HCT116 (cell line): Measurements from ENCODE around the gene YIPF4. TPM values are rescaled to one million over a fixed set of nuclear protein-coding genes. Genes with fewer than 3 reads are reported as not detected.

Source experiments
- ATAC-seq: fragments of 200-7000 bp; cut with Tn5 transposase; 2 replicates; pipeline ENCODE4 v1.9.1; 2020; ENCODE audit warnings: mild to moderate bottlenecking, moderate library complexity
- BruUV-seq: library from RNA; stranded (reverse); fragments of 400-500 nt; replicated peaks from 2 replicates; lab custom pipeline; 2021; lab: Mats Ljungman, UMichigan
- CTCF ChIA-PET: fragments of 300-600 bp; sonication (Branson Sonifier 250); formaldehyde crosslinking; loops from one replicate; lab custom pipeline; 2021; ENCODE audit warnings: antibody characterized with exemption; lab: Charles Lee
- POLR2A ChIA-PET: fragments of 300-600, 350-600 bp; sonication (Branson Sonifier 250); formaldehyde crosslinking; loops from one replicate; lab custom pipeline; 2021; ENCODE audit warnings: antibody characterized with exemption; lab: Charles Lee
- RAD21 ChIA-PET, 2 experiments: fragments of 300-600 bp; sonication (Branson Sonifier 250); formaldehyde crosslinking; loops; one replicate each; lab custom pipeline; 2023; ENCODE audit warnings: low total read pairs in 2 of 2; ENCODE audit not compliant: uncharacterized antibody in 2 of 2, unreplicated experiment in 2 of 2, low non-redundant PET in 1 of 2; lab: Charles Lee
- DNase-seq: peaks from one replicate; pipeline ENCODE4 v3.0.0-alpha.2; 2010; ENCODE audit warnings: low read depth, low spot score
- H2AFZ ChIP-seq: fragments of 200-600 bp; shearing (Covaris generic), sonication (generic); 2 replicates; pipeline ENCODE4 v1.6.1; 2017; ENCODE audit warnings: low read depth, mixed run types, mixed read lengths, antibody characterized with exemption, low read length; ENCODE audit not compliant: poor library complexity, severe bottlenecking
- H3K27ac ChIP-seq: 2 replicates; pipeline ENCODE4 v1.5.1; 2012; ENCODE audit warnings: low read depth, low read length
- H3K27me3 ChIP-seq: fragments of 200-600 bp; sonication (generic); 2 replicates; pipeline ENCODE4 v1.6.1; 2016; ENCODE audit warnings: mixed run types, low read length, mixed read lengths; ENCODE audit not compliant: insufficient read depth
- H3K36me3 ChIP-seq, 2 experiments: fragments of 200-500 bp in 1 of 2; fragments of 200-600 bp in 1 of 2; sonication (Bioruptor generic) in 1 of 2; sonication (generic) in 1 of 2; 2 replicates each; pipeline versions ENCODE4 v1.5.1 to v1.6.1; 2014 to 2016; ENCODE audit warnings: low read length in 2 of 2, inconsistent platforms in 1 of 2, mixed read lengths in 1 of 2, mixed run types in 1 of 2; ENCODE audit not compliant: insufficient read depth in 2 of 2, control insufficient read depth in 1 of 2
- H3K4me1 ChIP-seq, 2 experiments: fragments of 200-600 bp in 1 of 2; sonication (generic) in 1 of 2; 2 replicates each; pipeline versions ENCODE4 v1.5.1 to v1.6.1; 2012 to 2017; ENCODE audit warnings: low read length in 2 of 2, inconsistent platforms in 1 of 2, mild to moderate bottlenecking in 1 of 2, mixed read lengths in 1 of 2, mixed run types in 1 of 2, moderate library complexity in 1 of 2; ENCODE audit not compliant: insufficient read depth in 2 of 2, control insufficient read depth in 1 of 2
- H3K4me2 ChIP-seq: fragments of 200-600 bp; sonication (generic); 2 replicates; pipeline ENCODE4 v1.6.1; 2017; ENCODE audit warnings: mixed run types, low read length, mixed read lengths
- H3K4me3 ChIP-seq, 2 experiments: fragments of 200-600 bp in 1 of 2; sonication (generic) in 1 of 2; replicated peaks in 1 of 2; 2 replicates each; pipeline ENCODE4 v1.5.1; 2011 to 2016; ENCODE audit warnings: low read length in 2 of 2, control low read depth in 1 of 2, low read depth in 1 of 2, mild to moderate bottlenecking in 1 of 2, mixed read lengths in 1 of 2, mixed run types in 1 of 2
- H3K79me2 ChIP-seq: fragments of 200-600 bp; sonication (generic); 2 replicates; pipeline ENCODE4 v1.6.1; 2017; ENCODE audit warnings: mild to moderate bottlenecking, mixed run types, low read length, moderate library complexity, mixed read lengths; ENCODE audit not compliant: insufficient read depth
- H3K9ac ChIP-seq: fragments of 200-600 bp; sonication (generic); 2 replicates; pipeline ENCODE4 v1.6.1; 2016; ENCODE audit warnings: low read length, mixed read lengths
- H3K9me2 ChIP-seq: fragments of 200-600 bp; sonication (generic), shearing (Covaris generic); 2 replicates; pipeline ENCODE4 v1.6.1; 2017; ENCODE audit warnings: mixed run types, mild to moderate bottlenecking, moderate library complexity; ENCODE audit not compliant: insufficient read depth
- H3K9me3 ChIP-seq, 2 experiments: fragments of 200-500 bp in 1 of 2; fragments of 200-600 bp in 1 of 2; sonication (Bioruptor generic) in 1 of 2; sonication (generic) in 1 of 2; 2 replicates each; pipeline ENCODE4 v1.6.1; 2014 to 2017; ENCODE audit warnings: low read length in 2 of 2, mixed read lengths in 2 of 2, inconsistent platforms in 1 of 2, low read depth in 1 of 2, mild to moderate bottlenecking in 1 of 2, mixed run types in 1 of 2, moderate library complexity in 1 of 2; ENCODE audit not compliant: control insufficient read depth in 1 of 2, insufficient read depth in 1 of 2
- H4K20me1 ChIP-seq: fragments of 200-600 bp; sonication (generic), shearing (Covaris generic); 2 replicates; pipeline ENCODE4 v1.6.1; 2017; ENCODE audit warnings: mixed run types, mild to moderate bottlenecking, moderate library complexity; ENCODE audit not compliant: insufficient read depth
- ATF3 ChIP-seq: IDR thresholded peaks from 2 replicates; pipeline ENCODE4 v1.6.1; 2012
- CBX3 ChIP-seq: IDR thresholded peaks from 2 replicates; pipeline ENCODE4 v1.6.1; 2012; ENCODE audit warnings: low read depth
- EZH2 ChIP-seq: fragments of 200-600 bp; sonication (generic); IDR thresholded peaks from 2 replicates; pipeline ENCODE4 v1.6.1; 2017; ENCODE audit warnings: antibody characterized with exemption, mixed run types
- EZH2phosphoT487 ChIP-seq: fragments of 200-600 bp; IDR thresholded peaks from 2 replicates; pipeline ENCODE4 v1.6.1; 2018; ENCODE audit warnings: antibody characterized with exemption, borderline replicate concordance
- JUND ChIP-seq: IDR thresholded peaks from 2 replicates; pipeline ENCODE4 v1.6.1; 2012
- POLR2A ChIP-seq: IDR thresholded peaks from 2 replicates; pipeline ENCODE4 v1.7.0; 2011; ENCODE audit warnings: borderline replicate concordance; ENCODE audit not compliant: insufficient read depth, insufficient read length; ENCODE audit errors: extremely low read depth
- POLR2AphosphoS5 ChIP-seq: IDR thresholded peaks from 2 replicates; pipeline ENCODE4 v1.6.1; 2011; ENCODE audit warnings: mild to moderate bottlenecking, low read depth, low read length, moderate library complexity
- REST ChIP-seq: IDR thresholded peaks from 2 replicates; pipeline ENCODE4 v1.6.1; 2012; ENCODE audit warnings: low read depth
- ZBTB33 ChIP-seq: IDR thresholded peaks from 2 replicates; pipeline ENCODE4 v1.6.1; 2011; ENCODE audit warnings: mild to moderate bottlenecking, low read length, moderate library complexity; ENCODE audit not compliant: insufficient replicate concordance; ENCODE audit errors: extremely low read depth
- intact Hi-C: fragments of 100-400 bp; cut with micrococcal nuclease; formaldehyde crosslinking; loops from 2 replicates; pipeline ENCODE4 v1.10.0; 2022
- total RNA-seq: library from RNA; stranded (reverse); gene quantifications from one replicate; pipeline ENCODE4 v1.2.1, GENCODE V29; 2021; ENCODE audit not compliant: unreplicated experiment

Gene YIPF4
- total RNA-seq, 1 experiment from 2014 or later = 29.8 TPM

- intact Hi-C loops = no loop called here
- Histone ChIP-seq H3K27me3 (no peaks in the 10 kb centered on the region), H2AFZ (no peak overlapping the region), H3K4me1 (no peaks in the 10 kb centered on the region), H4K20me1 (no peaks in the 10 kb centered on the region; the same call in 1 of the 2 replicates), H3K27ac (no peak overlapping the region), H3K4me3 (no peak overlapping the region), H3K9me2 (no peaks in the 10 kb centered on the region), H3K36me3 (no peaks in the 10 kb centered on the region), H3K79me2 (no peaks in the 10 kb centered on the region), H3K4me2 (no peak overlapping the region), H3K9me3 (no peaks in the 10 kb centered on the region), H3K9ac (no peak overlapping the region)
- RAD21 ChIA-PET = no interaction called here
- DNase-seq = no peak
- CTCF ChIA-PET = no interaction called here
- TF ChIP-seq EZH2 (no peak), ATF3 (no peak), EZH2phosphoT487 (no peak), CBX3 (no peak), JUND (no peak), REST (no peak), POLR2A (no peak), POLR2AphosphoS5 (no peak), ZBTB33 (no peak)
- ATAC-seq = no peak
- POLR2A ChIA-PET = no interaction called here
- BruUV-seq = no TSS peak
Measured at GRCh38 chr2:32248299-32248698, 29.4 kb upstream of the YIPF4 start.
